ENCODE data around the gene SEPTIN14. TPM values are rescaled to one million over a fixed set of nuclear protein-coding genes. Genes with fewer than 3 reads are reported as not detected.
"Not testable (repeated sequence)": the region's sequence is repeated elsewhere in the genome, so short reads cannot be mapped to it uniquely, and the experiment has no call there.

SEPTIN14 gene
- total and polyA plus RNA-seq, 2 of the 4 experiments (the other 2 are of a cell fraction), result not detected

DNA sequence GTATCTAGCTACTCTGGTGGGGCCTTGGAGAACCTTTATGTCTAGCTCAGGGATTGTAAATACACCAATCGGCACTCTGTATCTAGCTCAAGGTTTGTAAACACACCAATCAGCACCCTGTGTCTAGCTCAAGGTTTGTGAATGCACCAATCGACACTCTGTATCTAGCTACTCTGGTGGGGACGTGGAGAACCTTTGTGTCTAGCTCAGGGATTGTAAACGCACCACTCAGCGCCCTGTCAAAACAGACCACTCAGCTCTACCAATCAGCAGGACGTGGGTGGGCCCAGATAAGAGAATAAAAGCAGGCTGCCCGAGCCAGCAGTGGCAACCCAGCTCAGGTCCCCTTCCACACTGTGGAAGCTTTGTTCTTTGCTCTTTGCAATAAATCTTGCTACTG, 6.4 kb upstream of the SEPTIN14 start:
- intact Hi-C loops (cut with micrococcal nuclease), result not testable (repeated sequence)

DNA sequence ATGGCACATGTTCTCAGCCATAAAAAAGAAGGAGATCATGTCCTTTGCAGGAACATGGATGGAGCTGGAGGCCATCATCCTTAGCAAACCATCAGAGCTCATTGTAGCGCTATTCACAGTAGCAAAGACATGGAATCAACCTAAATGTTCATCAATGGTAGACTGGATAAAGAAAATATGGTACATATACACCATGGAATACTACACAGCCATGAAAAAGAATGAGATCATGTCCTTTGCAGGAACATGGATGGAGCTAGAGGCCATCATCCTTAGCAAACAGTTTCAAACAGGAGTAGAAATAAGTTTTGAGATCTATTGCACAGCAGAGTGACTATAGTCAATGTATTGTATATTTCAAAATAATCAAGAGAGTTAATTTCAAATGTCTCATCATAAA, 17.4 kb downstream of the SEPTIN14 start:
- H3K27ac ChIP-seq (ENCODE audit: insufficient read depth, low read length); H2AK9ac ChIP-seq (replicated peaks; ENCODE audit: low read depth, low read length, poor library complexity); H3K14ac ChIP-seq (replicated peaks; ENCODE audit: low read depth, low read length); H2BK5ac ChIP-seq (ENCODE audit: low read depth, low read length, poor library complexity, severe bottlenecking); H2BK15ac ChIP-seq (ENCODE audit: low read depth, low read length); H3K4ac ChIP-seq (ENCODE audit: low read depth, low read length); H4K8ac ChIP-seq (ENCODE audit: low read depth in 2 of 2, low read length in 2 of 2); H4K91ac ChIP-seq (ENCODE audit: insufficient read depth, low read depth, low read length); H3K79me1 ChIP-seq (ENCODE audit: low read depth in 1 of 2, low read length in 2 of 2); CTCF ChIA-PET; H3K4me3 ChIP-seq (ENCODE audit: insufficient read depth, low read depth, low read length); H3K18ac ChIP-seq (ENCODE audit: low read depth, low read length); H2BK120ac ChIP-seq (ENCODE audit: low read depth, low read length); H3K36me3 ChIP-seq (ENCODE audit: control insufficient read depth, insufficient read depth, low read length); H3K27me3 ChIP-seq (ENCODE audit: control insufficient read depth, insufficient read depth, low read length); H3K4me2 ChIP-seq (ENCODE audit: low read depth, low read length); H3K9me3 ChIP-seq (ENCODE audit: control insufficient read depth, insufficient read depth, low read length); H4K5ac ChIP-seq (ENCODE audit: low read depth, low read length); H3K9ac ChIP-seq (ENCODE audit: low read depth, low read length); H2AFZ ChIP-seq (replicated peaks; ENCODE audit: low read length, poor library complexity); BruUV-seq (replicated peaks); H3K4me1 ChIP-seq (ENCODE audit: control insufficient read depth, insufficient read depth, low read length); intact Hi-C loops (cut with micrococcal nuclease); DNase-seq; H2BK20ac ChIP-seq (ENCODE audit: low read depth, low read length); H3K56ac ChIP-seq (ENCODE audit: extremely low read depth, insufficient read depth, low read length); H4K20me1 ChIP-seq (ENCODE audit: insufficient read depth, low read length); H3K23ac ChIP-seq (ENCODE audit: low read depth, low read length); dilution Hi-C loops (cut with HindIII; ENCODE audit: low sequenced_read_pairs, unreplicated experiment); ATAC-seq (ENCODE audit: low read depth); in situ Hi-C loops (cut with MboI; ENCODE audit: low sequenced_read_pairs); POLR2A ChIA-PET (ENCODE audit: unreplicated experiment); H2AK5ac ChIP-seq (ENCODE audit: low read depth, low read length); H3K9me1 ChIP-seq (ENCODE audit: insufficient read depth, low read length): not testable (repeated sequence)
- WGBS, 2 experiments (ENCODE audit: extremely low coverage in 2 of 2, insufficient read length in 1 of 2), result no CpG with 5 or more reads among the region's 1 CpG

More for the DNA sequence above, 6.4 kb upstream of the SEPTIN14 start:
- H4K20me1 ChIP-seq (ENCODE audit: insufficient read depth, low read length); H3K36me3 ChIP-seq (ENCODE audit: control insufficient read depth, insufficient read depth, low read length); ATAC-seq (ENCODE audit: low read depth); H4K91ac ChIP-seq (ENCODE audit: insufficient read depth, low read depth, low read length); in situ Hi-C loops (cut with MboI; ENCODE audit: low sequenced_read_pairs); H3K79me1 ChIP-seq (ENCODE audit: low read depth in 1 of 2, low read length in 2 of 2); H3K9ac ChIP-seq (ENCODE audit: low read depth, low read length); DNase-seq; H2BK15ac ChIP-seq (ENCODE audit: low read depth, low read length); H2BK20ac ChIP-seq (ENCODE audit: low read depth, low read length); H3K9me1 ChIP-seq (ENCODE audit: insufficient read depth, low read length); H3K23ac ChIP-seq (ENCODE audit: low read depth, low read length); H3K14ac ChIP-seq (replicated peaks; ENCODE audit: low read depth, low read length); H3K9me3 ChIP-seq (ENCODE audit: control insufficient read depth, insufficient read depth, low read length); H3K18ac ChIP-seq (ENCODE audit: low read depth, low read length); H4K5ac ChIP-seq (ENCODE audit: low read depth, low read length); H3K4me3 ChIP-seq (ENCODE audit: insufficient read depth, low read depth, low read length); H2BK5ac ChIP-seq (ENCODE audit: low read depth, low read length, poor library complexity, severe bottlenecking); H2AFZ ChIP-seq (replicated peaks; ENCODE audit: low read length, poor library complexity); H3K4ac ChIP-seq (ENCODE audit: low read depth, low read length); H2BK120ac ChIP-seq (ENCODE audit: low read depth, low read length); POLR2A ChIA-PET (ENCODE audit: unreplicated experiment); H4K8ac ChIP-seq (ENCODE audit: low read depth in 2 of 2, low read length in 2 of 2); H3K27me3 ChIP-seq (ENCODE audit: control insufficient read depth, insufficient read depth, low read length); H3K56ac ChIP-seq (ENCODE audit: extremely low read depth, insufficient read depth, low read length); dilution Hi-C loops (cut with HindIII; ENCODE audit: low sequenced_read_pairs, unreplicated experiment); H2AK5ac ChIP-seq (ENCODE audit: low read depth, low read length); BruUV-seq (replicated peaks); CTCF ChIA-PET; H3K4me1 ChIP-seq (ENCODE audit: control insufficient read depth, insufficient read depth, low read length); H3K4me2 ChIP-seq (ENCODE audit: low read depth, low read length); H3K27ac ChIP-seq (ENCODE audit: insufficient read depth, low read length); H2AK9ac ChIP-seq (replicated peaks; ENCODE audit: low read depth, low read length, poor library complexity): not testable (repeated sequence)
- WGBS, 2 experiments (ENCODE audit: extremely low coverage in 2 of 2, insufficient read length in 1 of 2), result 40% methylated on average over 2 of the region's 7 CpGs; no CpG with 5 or more reads in 1 of the 2 experiments
